Measurements from ENCODE around the gene OR2T3.
"Not testable (repeated sequence)": the region's sequence is repeated elsewhere in the genome, so short reads cannot be mapped to it uniquely, and the experiment has no call there.

GRCh38 chr1:248448409-248449074 lies 24.6 kb upstream of the OR2T3 start:
- not testable (repeated sequence) for TF ChIP-seq CTCF (IDR thresholded peaks at IDR 0.05 in 2 of 3, conservative IDR thresholded peaks at IDR 0.05 in 1 of 3; ENCODE audit: borderline replicate concordance in 1 of 3, insufficient read depth in 1 of 3, low read depth in 2 of 3, low read length in 2 of 3); JUND (IDR thresholded peaks at IDR 0.05); YY1 (IDR thresholded peaks at IDR 0.05; ENCODE audit: extremely low read depth, insufficient replicate concordance, low read depth, low read length); POLR2AphosphoS5 (IDR thresholded peaks at IDR 0.05; ENCODE audit: low read depth, low read length); CEBPB (IDR thresholded peaks at IDR 0.05; ENCODE audit: low read depth); EZH2 (IDR thresholded peaks at IDR 0.05); MAX (IDR thresholded peaks at IDR 0.05); SP1 (IDR thresholded peaks at IDR 0.05; ENCODE audit: low read depth); EZH2phosphoT487 (IDR thresholded peaks at IDR 0.05; ENCODE audit: borderline replicate concordance); ZBTB33 (IDR thresholded peaks at IDR 0.05; ENCODE audit: extremely low read depth, insufficient replicate concordance, low read length); ATF3 (IDR thresholded peaks at IDR 0.05)

Data from HCT116 (cell line).